ENCODE data around the gene SLC6A6. TPM values are rescaled to one million over a fixed set of nuclear protein-coding genes. Genes with fewer than 3 reads are reported as not detected.

SLC6A6 gene
- polyA plus RNA-seq, 1 donor (not counting 4 experiments of a cell fraction or from before 2014, with no cell fraction given): 8.3 TPM

DNA sequence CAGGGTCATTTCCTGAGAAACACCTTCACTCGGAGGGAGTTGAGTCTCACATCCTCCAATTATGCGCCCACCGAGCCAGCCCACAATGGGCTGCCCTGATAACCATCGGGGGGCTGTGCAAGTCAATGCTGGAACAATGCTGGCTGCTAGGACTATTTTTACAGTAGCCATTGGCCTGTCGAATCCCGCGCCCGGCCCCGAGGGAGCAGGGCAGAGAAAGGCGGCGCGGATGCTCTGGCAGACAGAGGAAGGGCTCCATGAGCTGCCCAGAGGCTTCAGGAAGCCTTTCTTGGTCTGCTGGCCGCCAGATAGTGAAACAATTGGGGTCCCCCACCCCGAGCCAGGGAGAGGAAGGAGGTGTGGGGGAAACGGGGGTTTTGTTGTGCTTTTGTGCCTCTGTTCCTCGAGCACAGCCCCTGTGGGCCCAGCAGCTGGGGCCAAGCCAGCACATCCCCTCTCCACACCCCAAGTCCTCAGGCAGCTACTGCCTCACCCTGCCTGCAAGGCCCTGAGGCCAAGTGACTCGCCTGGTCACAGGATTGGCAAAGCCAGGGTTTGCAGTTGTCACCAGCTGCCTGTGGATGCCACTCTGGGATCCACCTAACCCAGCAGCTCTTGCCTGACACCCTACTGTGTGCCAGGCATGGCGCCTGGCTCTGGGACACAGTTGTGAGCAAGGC lies 39.0 kb downstream of the SLC6A6 start:
- no peak for DNase-seq (ENCODE audit: low read depth, low spot score)
- H3K9me3 ChIP-seq (ENCODE audit: control insufficient read depth, low read depth, low read length): no peaks in the 10 kb centered on the region
- H3K4me1 ChIP-seq (ENCODE audit: control insufficient read depth, extremely low read depth, insufficient read depth, low read length): peaks cover 5% of the 10 kb centered on the region
- H3K79me2 ChIP-seq (ENCODE audit: control insufficient read depth, insufficient read depth, low read length): peaks cover 5% of the 10 kb centered on the region
- H4K20me1 ChIP-seq (ENCODE audit: control insufficient read depth, extremely low read depth, insufficient read depth, low read length): no peaks in the 10 kb centered on the region
- dilution Hi-C loops (cut with MboI; ENCODE audit: extremely low pct_ligation_motif_present, low sequenced_read_pairs): no loop called here
- H3K27me3 ChIP-seq (ENCODE audit: control insufficient read depth, extremely low read depth, insufficient read depth, low read length): no peaks in the 10 kb centered on the region
- no peak overlapping the region for H3K4me3 ChIP-seq (ENCODE audit: control insufficient read depth in 2 of 3, extremely low read depth in 1 of 3, insufficient read depth in 2 of 3, low read depth in 1 of 3, low read length in 3 of 3)
- H3K9ac ChIP-seq (ENCODE audit: control insufficient read depth, extremely low read depth, insufficient read depth, low read length): no peak overlapping the region
- H3K4me2 ChIP-seq (ENCODE audit: control insufficient read depth, extremely low read depth, insufficient read depth, low read depth, low read length): no peak overlapping the region
- FAIRE-seq: no peak
- H3K9me1 ChIP-seq (ENCODE audit: control insufficient read depth, extremely low read depth, insufficient read depth, low read length): no peaks in the 10 kb centered on the region
- no peak overlapping the region for H2AFZ ChIP-seq (ENCODE audit: control insufficient read depth, low read length)
- peaks cover 0 to 7% of the 10 kb centered on the region in 2 experiments for H3K36me3 ChIP-seq (ENCODE audit: control insufficient read depth in 2 of 2, extremely low read depth in 1 of 2, insufficient read depth in 2 of 2, low read length in 2 of 2)
- H3K27ac ChIP-seq (ENCODE audit: control insufficient read depth, insufficient read depth, low read length): no peak overlapping the region
- TF ChIP-seq, protein P1, sequence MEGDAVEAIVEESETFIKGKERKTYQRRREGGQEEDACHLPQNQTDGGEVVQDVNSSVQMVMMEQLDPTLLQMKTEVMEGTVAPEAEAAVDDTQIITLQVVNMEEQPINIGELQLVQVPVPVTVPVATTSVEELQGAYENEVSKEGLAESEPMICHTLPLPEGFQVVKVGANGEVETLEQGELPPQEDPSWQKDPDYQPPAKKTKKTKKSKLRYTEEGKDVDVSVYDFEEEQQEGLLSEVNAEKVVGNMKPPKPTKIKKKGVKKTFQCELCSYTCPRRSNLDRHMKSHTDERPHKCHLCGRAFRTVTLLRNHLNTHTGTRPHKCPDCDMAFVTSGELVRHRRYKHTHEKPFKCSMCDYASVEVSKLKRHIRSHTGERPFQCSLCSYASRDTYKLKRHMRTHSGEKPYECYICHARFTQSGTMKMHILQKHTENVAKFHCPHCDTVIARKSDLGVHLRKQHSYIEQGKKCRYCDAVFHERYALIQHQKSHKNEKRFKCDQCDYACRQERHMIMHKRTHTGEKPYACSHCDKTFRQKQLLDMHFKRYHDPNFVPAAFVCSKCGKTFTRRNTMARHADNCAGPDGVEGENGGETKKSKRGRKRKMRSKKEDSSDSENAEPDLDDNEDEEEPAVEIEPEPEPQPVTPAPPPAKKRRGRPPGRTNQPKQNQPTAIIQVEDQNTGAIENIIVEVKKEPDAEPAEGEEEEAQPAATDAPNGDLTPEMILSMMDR (optimal IDR thresholded peaks at IDR 0.05 in 1 of 3, IDR thresholded peaks at IDR 0.05 in 1 of 3, conservative IDR thresholded peaks at IDR 0.05 in 1 of 3; ENCODE audit: extremely low read depth in 1 of 3, insufficient read depth in 2 of 3, low read length in 3 of 3): no peak

DNA sequence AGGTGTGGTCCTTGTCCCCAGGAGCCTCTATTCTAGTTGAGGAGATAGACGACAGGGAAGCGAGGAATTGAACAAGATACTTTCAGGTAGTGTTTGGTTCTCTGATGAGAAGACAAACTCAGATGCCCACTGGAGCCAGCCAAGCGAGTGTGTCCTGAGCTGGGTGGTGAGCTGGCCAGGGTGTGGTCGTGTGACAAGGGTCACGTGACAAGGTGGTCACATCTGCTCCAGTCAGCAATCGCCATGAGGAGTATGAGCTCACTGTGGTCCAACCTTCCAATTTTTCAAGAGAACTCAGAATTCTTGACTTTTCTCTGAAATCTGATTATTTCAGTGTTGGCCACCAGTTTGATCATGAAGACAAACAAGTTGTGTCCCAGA lies 39.5 kb downstream of the SLC6A6 start:
- Histone ChIP-seq H3K4me1 (ENCODE audit: control insufficient read depth, extremely low read depth, insufficient read depth, low read length) (peaks cover 5% of the 10 kb centered on the region), H3K9me3 (ENCODE audit: control insufficient read depth, low read depth, low read length) (no peaks in the 10 kb centered on the region), H3K9me1 (ENCODE audit: control insufficient read depth, extremely low read depth, insufficient read depth, low read length) (no peaks in the 10 kb centered on the region), H2AFZ (ENCODE audit: control insufficient read depth, low read length) (no peak overlapping the region), H3K79me2 (ENCODE audit: control insufficient read depth, insufficient read depth, low read length) (peaks cover 5% of the 10 kb centered on the region), H3K9ac (ENCODE audit: control insufficient read depth, extremely low read depth, insufficient read depth, low read length) (no peak overlapping the region), H3K36me3 (ENCODE audit: control insufficient read depth in 2 of 2, extremely low read depth in 1 of 2, insufficient read depth in 2 of 2, low read length in 2 of 2) (peaks cover 1 to 12% of the 10 kb centered on the region in 2 experiments), H3K4me2 (ENCODE audit: control insufficient read depth, extremely low read depth, insufficient read depth, low read depth, low read length) (no peak overlapping the region), H3K4me3 (ENCODE audit: control insufficient read depth in 2 of 3, extremely low read depth in 1 of 3, insufficient read depth in 2 of 3, low read depth in 1 of 3, low read length in 3 of 3) (no peak overlapping the region), H3K27ac (ENCODE audit: control insufficient read depth, insufficient read depth, low read length) (no peak overlapping the region), H3K27me3 (ENCODE audit: control insufficient read depth, extremely low read depth, insufficient read depth, low read length) (no peaks in the 10 kb centered on the region), H4K20me1 (ENCODE audit: control insufficient read depth, extremely low read depth, insufficient read depth, low read length) (no peaks in the 10 kb centered on the region)
- dilution Hi-C loops (cut with MboI; ENCODE audit: extremely low pct_ligation_motif_present, low sequenced_read_pairs): no loop called here
- TF ChIP-seq, protein P1 (optimal IDR thresholded peaks at IDR 0.05 in 1 of 3, IDR thresholded peaks at IDR 0.05 in 1 of 3, conservative IDR thresholded peaks at IDR 0.05 in 1 of 3; ENCODE audit: extremely low read depth in 1 of 3, insufficient read depth in 2 of 3, low read length in 3 of 3): no peak
- no peak for TF ChIP-seq EZH2 (IDR thresholded peaks at IDR 0.05; ENCODE audit: low read length)
- no peak for DNase-seq (ENCODE audit: low read depth, low spot score)
- FAIRE-seq: no peak
